ENCODE measurements around the gene TRAPPC13.

The TRAPPC13 gene

DNA sequence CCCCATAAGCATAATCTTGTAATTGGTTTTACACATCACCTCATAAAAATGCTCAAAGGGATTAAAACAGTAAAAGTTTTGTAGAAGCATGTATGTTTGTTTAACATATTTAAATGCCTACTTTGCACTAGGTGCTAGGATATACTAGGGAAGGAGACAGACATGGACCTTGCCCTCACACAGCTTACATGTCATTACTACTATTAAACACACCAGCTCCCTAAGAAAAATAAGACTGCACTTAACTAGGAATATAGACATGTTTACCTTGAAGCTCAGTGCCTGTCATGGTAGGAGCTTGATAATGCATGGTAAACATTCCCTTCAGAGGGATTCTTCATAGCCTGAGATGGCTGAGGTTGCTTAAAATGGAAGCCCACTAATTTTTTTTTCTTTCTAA, 6.2 kb downstream of the TRAPPC13 start:
- no peak for DNase-seq
- in situ Hi-C loops (cut with HindIII; ENCODE audit: low pct_ligation_motif_present, low sequenced_read_pairs) = no loop called here
- H3K4me3 ChIP-seq (ENCODE audit: low read depth, low read length) = no peak overlapping the region
- H3K36me3 ChIP-seq (replicated peaks) = peaks cover 9% of the 10 kb centered on the region
- no peak for TF ChIP-seq CTCF (IDR thresholded peaks at IDR 0.05; ENCODE audit: low read depth, low read length, missing control alignments)
- H3K27ac ChIP-seq = no peak overlapping the region
- H3K27me3 ChIP-seq (replicated peaks) = no peaks in the 10 kb centered on the region

GRCh38 chr5:65640240-65640639, 15.4 kb downstream of the TRAPPC13 start:
- no peak for DNase-seq
- in situ Hi-C loops (cut with HindIII; ENCODE audit: low pct_ligation_motif_present, low sequenced_read_pairs) = no loop called here
- H3K4me3 ChIP-seq (ENCODE audit: low read depth, low read length) = no peak overlapping the region
- no peak overlapping the region for H3K27ac ChIP-seq
- H3K36me3 ChIP-seq (replicated peaks) = peaks cover 17% of the 10 kb centered on the region
- TF ChIP-seq CTCF (IDR thresholded peaks at IDR 0.05; ENCODE audit: low read depth, low read length, missing control alignments) = no peak
- H3K27me3 ChIP-seq (replicated peaks) = no peaks in the 10 kb centered on the region

- no peak overlapping the region for H3K4me3 ChIP-seq (ENCODE audit: low read depth, low read length)
- no peaks in the 10 kb centered on the region for H3K27me3 ChIP-seq (replicated peaks)
- DNase-seq = no peak
- H3K36me3 ChIP-seq (replicated peaks) = peaks cover 7% of the 10 kb centered on the region
- no peak overlapping the region for H3K27ac ChIP-seq
- in situ Hi-C loops (cut with HindIII; ENCODE audit: low pct_ligation_motif_present, low sequenced_read_pairs) = no loop called here
- TF ChIP-seq CTCF (IDR thresholded peaks at IDR 0.05; ENCODE audit: low read depth, low read length, missing control alignments) = no peak
Measured at GRCh38 chr5:65646938-65647337, 22.1 kb downstream of the TRAPPC13 start.

GRCh38 chr5:65647941-65648340, 23.1 kb downstream of the TRAPPC13 start:
- in situ Hi-C loops (cut with HindIII; ENCODE audit: low pct_ligation_motif_present, low sequenced_read_pairs) = no loop called here
- no peak for TF ChIP-seq CTCF (IDR thresholded peaks at IDR 0.05; ENCODE audit: low read depth, low read length, missing control alignments)
- Histone ChIP-seq H3K4me3 (ENCODE audit: low read depth, low read length) (no peak overlapping the region), H3K27ac (no peak overlapping the region), H3K36me3 (replicated peaks) (peaks cover 7% of the 10 kb centered on the region), H3K27me3 (replicated peaks) (no peaks in the 10 kb centered on the region)
- DNase-seq = no peak

GRCh38 chr5:65651144-65651543, 26.3 kb downstream of the TRAPPC13 start:
- no peak for DNase-seq
- TF ChIP-seq CTCF (IDR thresholded peaks at IDR 0.05; ENCODE audit: low read depth, low read length, missing control alignments) = no peak
- in situ Hi-C loops (cut with HindIII; ENCODE audit: low pct_ligation_motif_present, low sequenced_read_pairs) = no loop called here

GRCh38 chr5:65654713-65655112, 29.9 kb downstream of the TRAPPC13 start:
- TF ChIP-seq CTCF (IDR thresholded peaks at IDR 0.05; ENCODE audit: low read depth, low read length, missing control alignments) = no peak
- in situ Hi-C loops (cut with HindIII; ENCODE audit: low pct_ligation_motif_present, low sequenced_read_pairs) = no loop called here
- no peak overlapping the region for H3K4me3 ChIP-seq (ENCODE audit: low read depth, low read length)
- H3K36me3 ChIP-seq (replicated peaks) = peaks cover 7% of the 10 kb centered on the region
- DNase-seq = no peak
- H3K27ac ChIP-seq = no peak overlapping the region
- no peaks in the 10 kb centered on the region for H3K27me3 ChIP-seq (replicated peaks)

More at GRCh38 chr5:65651144-65651543, 26.3 kb downstream of the TRAPPC13 start:
- no peak overlapping the region for H3K27ac ChIP-seq
- no peaks in the 10 kb centered on the region for H3K27me3 ChIP-seq (replicated peaks)
- H3K4me3 ChIP-seq (ENCODE audit: low read depth, low read length) = no peak overlapping the region
- H3K36me3 ChIP-seq (replicated peaks) = peaks cover 7% of the 10 kb centered on the region

Measured in brain microvascular endothelial cell (primary cell).